Lower lobe of right lung (tissue), 2 donors: ENCODE measurements around the gene CRIP2. TPM values are rescaled to one million over a fixed set of nuclear protein-coding genes. Genes with fewer than 3 reads are reported as not detected.

ENCODE experiments used
- ATAC-seq, 2 donors: fragments of 200-7000 bp; cut with Tn5 transposase; one replicate each; pipeline ENCODE4 v1.9.1; 2020 to 2022; ENCODE audit warnings: mild to moderate bottlenecking in 2 of 2, moderate library complexity in 2 of 2
- DNase-seq: peaks from one replicate; pipeline ENCODE4 v3.0.0-alpha.2; 2020
- H3K27ac ChIP-seq: fragments of 200-600 bp; one replicate; pipeline ENCODE4 v1.8.0; 2022
- H3K27me3 ChIP-seq: fragments of 200-600 bp; one replicate; pipeline ENCODE4 v1.8.0; 2022; ENCODE audit warnings: low read depth
- H3K36me3 ChIP-seq: fragments of 200-600 bp; one replicate; pipeline ENCODE4 v1.8.0; 2022; ENCODE audit warnings: mild to moderate bottlenecking
- H3K4me1 ChIP-seq: fragments of 200-600 bp; one replicate; pipeline ENCODE4 v1.8.0; 2022
- H3K4me3 ChIP-seq: fragments of 200-600 bp; one replicate; pipeline ENCODE4 v1.8.0; 2022; ENCODE audit warnings: mild to moderate bottlenecking
- H3K9me3 ChIP-seq: fragments of 200-600 bp; one replicate; pipeline ENCODE4 v1.8.0; 2022
- CTCF ChIP-seq: fragments of 200-600 bp; IDR thresholded peaks from one replicate; pipeline ENCODE4 v1.8.0; 2022; ENCODE audit warnings: antibody characterized with exemption, mild to moderate bottlenecking
- intact Hi-C: fragments of 100-400 bp; cut with DNase I; formaldehyde crosslinking; loops from one replicate; pipeline ENCODE4 v1.11.0; 2022
- total RNA-seq: library from RNA; stranded (reverse); fragmentation: NEBNext Ultra II Directional; extraction: Animal tissue kit (Norgen Biotek cat#: 25700); gene quantifications from one replicate; pipeline ENCODE4 v1.2.1, GENCODE V29; 2021
- donor health status: DM: no; HTN: yes; CAD: no; lungs with severe emphysema.

The CRIP2 gene
- total RNA-seq, 1 donor from 2014 or later: 143 TPM

DNA sequence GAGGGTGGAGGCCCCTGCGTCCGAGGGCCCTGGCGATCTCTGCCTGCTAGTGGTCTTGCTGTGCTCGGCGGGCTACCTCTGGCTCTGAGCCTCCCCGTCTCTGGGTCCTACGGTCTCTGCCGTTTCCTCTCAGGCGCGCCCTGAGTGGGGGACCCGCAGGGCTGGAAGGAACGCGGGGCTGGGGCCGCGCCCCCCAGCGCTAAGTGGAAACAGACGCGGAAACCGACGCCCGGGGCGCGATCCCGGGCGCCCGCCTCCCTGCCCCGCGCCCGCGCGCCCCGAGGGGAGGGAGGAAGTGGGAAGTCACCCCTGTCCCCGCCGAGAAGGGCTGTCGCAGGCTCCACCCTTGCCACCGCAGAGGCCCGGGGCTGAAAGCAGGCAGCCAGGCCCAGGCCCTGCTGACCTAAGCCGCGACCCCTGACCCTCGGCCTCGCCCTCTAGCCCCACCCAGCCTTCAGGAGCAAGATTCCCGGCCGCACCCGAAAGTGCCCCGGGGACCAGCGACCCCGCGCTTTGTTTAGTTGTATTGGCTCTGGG, 12.9 kb downstream of the CRIP2 start:
- H3K9me3 ChIP-seq: no peaks in the 10 kb centered on the region
- ATAC-seq (peak in 1 of 2 donors; percentile 21), DNase-seq (peak; percentile 87)
- H3K4me3 ChIP-seq: peak overlapping the region; percentile 83
- no peaks in the 10 kb centered on the region for H3K36me3 ChIP-seq
- TF ChIP-seq CTCF: no peak
- no peaks in the 10 kb centered on the region for H3K27me3 ChIP-seq
- H3K4me1 ChIP-seq: peaks cover 74% of the 10 kb centered on the region
- intact Hi-C loops: no loop called here
- peak overlapping the region; percentile 99 for H3K27ac ChIP-seq

- TF ChIP-seq CTCF: no peak
- Histone ChIP-seq H3K36me3 (no peaks in the 10 kb centered on the region), H3K27me3 (no peaks in the 10 kb centered on the region), H3K27ac (peak overlapping the region; percentile 99), H3K4me3 (peak overlapping the region; percentile 83), H3K9me3 (no peaks in the 10 kb centered on the region), H3K4me1 (peaks cover 67% of the 10 kb centered on the region)
- ATAC-seq (no peak), DNase-seq (no peak)
- intact Hi-C loops: no loop called here
These were observed 13.6 kb downstream of the CRIP2 start for GRCh38 chr14:105487986-105488777.

DNA sequence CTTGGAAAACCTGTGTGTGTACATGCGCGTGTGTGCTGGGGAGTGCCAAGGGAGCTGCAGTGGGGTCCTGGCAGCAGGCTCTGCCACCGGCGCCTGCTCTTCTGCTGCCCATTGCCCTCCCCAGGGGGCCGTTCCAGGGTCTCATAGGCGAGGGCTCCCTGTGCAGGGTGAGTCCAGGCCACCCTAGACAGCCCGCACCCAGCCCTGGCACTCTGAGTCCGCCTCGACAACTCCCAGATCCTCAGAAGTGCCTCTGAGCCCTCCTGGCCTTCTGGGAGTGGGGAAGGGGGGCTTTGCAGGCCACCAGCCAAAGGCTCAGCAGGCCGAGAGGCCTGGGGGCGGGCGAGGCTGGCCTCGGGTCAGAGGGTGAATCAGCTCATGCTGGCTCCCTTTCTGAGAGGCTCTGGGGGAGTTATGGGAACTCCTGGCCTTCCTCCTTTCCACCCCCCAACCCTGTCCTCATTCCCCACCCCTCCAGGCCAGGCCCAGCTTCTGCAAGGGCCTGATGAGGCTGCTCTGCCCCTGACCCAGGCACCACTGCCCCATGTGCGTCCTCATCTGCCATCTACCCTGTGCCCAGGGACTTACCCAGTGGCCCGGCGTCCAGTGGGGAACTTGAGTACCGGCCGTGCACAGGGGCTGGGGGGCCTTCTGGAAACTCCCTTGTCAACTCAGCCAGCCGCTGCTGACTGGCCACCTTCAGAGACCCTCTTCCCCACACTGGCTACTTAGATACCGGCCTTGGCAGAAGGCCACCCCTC, 14.3 kb downstream of the CRIP2 start:
- TF ChIP-seq CTCF: no peak
- intact Hi-C loops: no loop called here
- Histone ChIP-seq H3K9me3 (no peaks in the 10 kb centered on the region), H3K27me3 (no peaks in the 10 kb centered on the region), H3K4me1 (peaks cover 60% of the 10 kb centered on the region), H3K4me3 (peak overlapping the region; percentile 83), H3K27ac (peak overlapping the region; percentile 99), H3K36me3 (no peaks in the 10 kb centered on the region)
- ATAC-seq (no peak), DNase-seq (no peak)

- Histone ChIP-seq H3K27me3 (no peaks in the 10 kb centered on the region), H3K9me3 (no peaks in the 10 kb centered on the region), H3K27ac (peak overlapping the region; percentile 99), H3K4me3 (peak overlapping the region; percentile 83), H3K4me1 (peaks cover 52% of the 10 kb centered on the region), H3K36me3 (no peaks in the 10 kb centered on the region)
- ATAC-seq: peak; percentile 16 to 37
- intact Hi-C loops: no loop called here
- peak; percentile 63 for TF ChIP-seq CTCF
- peak; percentile 89 for DNase-seq
These were observed 15.1 kb downstream of the CRIP2 start for GRCh38 chr14:105489542-105490266.

- Histone ChIP-seq H3K27me3 (no peaks in the 10 kb centered on the region), H3K36me3 (no peaks in the 10 kb centered on the region), H3K9me3 (no peaks in the 10 kb centered on the region), H3K4me1 (peaks cover 47% of the 10 kb centered on the region), H3K27ac (peak overlapping the region; percentile 99), H3K4me3 (peak overlapping the region; percentile 83)
- intact Hi-C loops: no loop called here
- no peak for TF ChIP-seq CTCF
- no peak for ATAC-seq
- no peak for DNase-seq
These were observed 15.6 kb downstream of the CRIP2 start for GRCh38 chr14:105490267-105490571.
